Hematopoietic multipotent progenitor cell treated with erythropoietin and hydrocortisone succinate and interleukin-3 and kit ligand, for 17 days (in vitro differentiated cells): ENCODE data around the gene ENAH.
"Not testable (repeated sequence)": the region's sequence is repeated elsewhere in the genome, so short reads cannot be mapped to it uniquely, and the experiment has no call there.

Experiments used
- DNase-seq: peaks from one replicate; pipeline ENCODE4 v3.0.0-alpha.2; 2015; ENCODE audit warnings: low spot score

The ENAH gene

DNA sequence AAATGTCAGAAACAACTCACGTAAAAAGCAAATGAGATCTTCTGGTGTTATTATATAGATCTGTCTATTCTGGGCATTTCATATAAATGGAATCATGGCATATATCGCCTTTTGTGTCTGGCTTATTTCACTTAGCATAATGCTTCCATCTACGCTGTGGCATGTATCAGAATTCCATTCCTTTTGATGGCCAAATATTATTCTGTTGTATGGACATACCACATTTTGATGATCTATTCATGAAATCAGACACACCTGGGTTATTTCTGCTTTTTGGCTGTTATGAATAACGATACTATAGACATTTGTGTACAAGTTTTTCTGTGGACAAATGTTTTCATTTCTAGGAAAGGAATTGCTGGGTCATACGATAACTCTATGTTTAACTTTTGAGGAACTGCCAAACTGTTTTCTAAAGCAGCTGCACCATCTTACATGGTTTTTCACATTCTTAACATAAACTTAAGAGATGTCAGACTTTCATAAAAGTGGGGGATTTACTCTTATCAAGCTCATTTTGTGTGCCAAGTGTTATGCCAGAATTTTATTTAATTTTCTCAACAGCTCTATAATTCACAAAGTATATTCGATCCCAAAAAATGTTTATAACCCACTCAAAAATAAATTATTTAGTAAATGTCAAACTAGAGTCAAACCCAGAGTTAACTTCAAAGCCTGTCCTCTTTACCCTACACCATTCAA lies 7.6 kb downstream of the ENAH start:
- no peak for DNase-seq

GRCh38 chr1:225644666-225645065 lies 8.3 kb downstream of the ENAH start:
- no peak for DNase-seq

DNA sequence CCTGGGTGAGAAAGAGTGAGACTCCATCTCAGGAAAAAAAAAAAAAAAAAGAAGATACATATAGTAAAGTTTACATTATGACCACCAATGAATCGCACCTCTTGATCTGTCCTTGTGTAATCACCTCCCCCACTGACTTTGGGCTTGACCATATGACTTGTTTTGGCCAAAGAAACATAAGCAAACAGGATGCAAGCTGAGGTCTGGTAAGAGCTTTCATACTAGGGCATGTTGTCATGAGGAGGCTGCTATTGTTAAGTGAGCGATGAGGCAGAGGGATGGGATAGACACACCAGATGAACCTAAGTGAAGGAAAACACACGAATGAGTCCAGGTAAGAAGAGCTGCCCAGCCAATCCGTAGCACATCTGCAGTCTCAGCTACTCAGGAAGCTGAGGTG lies 10.7 kb downstream of the ENAH start:
- DNase-seq = no peak

GRCh38 chr1:225638853-225639252 lies 14.1 kb downstream of the ENAH start:
- no peak for DNase-seq

- DNase-seq = no peak
These were observed 15.2 kb downstream of the ENAH start for GRCh38 chr1:225637651-225638199.

DNA sequence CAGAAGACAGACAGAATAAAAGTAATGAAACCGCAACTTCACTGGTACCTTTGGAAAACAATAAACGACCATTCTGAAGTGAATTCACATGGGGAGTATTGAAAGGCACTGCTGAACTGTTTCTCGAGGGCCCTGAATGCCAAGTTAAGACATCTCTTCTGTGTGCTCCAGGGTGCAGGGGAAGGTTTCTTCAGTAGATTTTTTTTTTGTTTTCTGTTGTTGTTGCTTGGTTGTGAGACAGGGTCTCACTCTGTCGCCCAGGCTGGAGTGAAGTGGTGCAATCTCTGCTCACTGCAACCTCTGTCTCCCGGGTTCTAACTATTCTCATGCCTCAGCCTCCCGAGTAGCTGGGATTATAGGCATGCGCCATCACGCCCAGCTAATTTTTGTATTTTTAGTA lies 15.9 kb downstream of the ENAH start:
- DNase-seq = not testable (repeated sequence)

DNA sequence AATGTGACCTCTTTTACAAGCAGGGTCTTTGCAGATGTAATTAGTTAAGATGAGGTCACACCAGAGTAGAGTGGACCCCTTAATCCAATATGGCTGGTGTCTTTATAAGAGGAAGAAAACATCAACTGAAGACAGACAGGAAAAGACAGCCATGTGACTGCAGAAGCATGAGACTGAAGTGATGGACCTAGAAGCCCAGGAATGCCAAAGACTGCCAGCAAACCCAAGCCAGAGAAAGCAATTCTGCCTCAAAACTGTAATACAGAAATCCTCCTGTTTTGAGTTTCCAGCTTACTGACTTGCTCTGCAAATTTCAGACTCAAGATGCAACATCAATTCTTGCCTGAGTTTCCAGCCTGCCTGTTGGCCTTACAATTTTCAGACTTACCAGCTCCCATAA lies 17.3 kb downstream of the ENAH start:
- DNase-seq = no peak

- not testable (repeated sequence) for DNase-seq
These were observed 20.1 kb downstream of the ENAH start for GRCh38 chr1:225632836-225633235.

DNA sequence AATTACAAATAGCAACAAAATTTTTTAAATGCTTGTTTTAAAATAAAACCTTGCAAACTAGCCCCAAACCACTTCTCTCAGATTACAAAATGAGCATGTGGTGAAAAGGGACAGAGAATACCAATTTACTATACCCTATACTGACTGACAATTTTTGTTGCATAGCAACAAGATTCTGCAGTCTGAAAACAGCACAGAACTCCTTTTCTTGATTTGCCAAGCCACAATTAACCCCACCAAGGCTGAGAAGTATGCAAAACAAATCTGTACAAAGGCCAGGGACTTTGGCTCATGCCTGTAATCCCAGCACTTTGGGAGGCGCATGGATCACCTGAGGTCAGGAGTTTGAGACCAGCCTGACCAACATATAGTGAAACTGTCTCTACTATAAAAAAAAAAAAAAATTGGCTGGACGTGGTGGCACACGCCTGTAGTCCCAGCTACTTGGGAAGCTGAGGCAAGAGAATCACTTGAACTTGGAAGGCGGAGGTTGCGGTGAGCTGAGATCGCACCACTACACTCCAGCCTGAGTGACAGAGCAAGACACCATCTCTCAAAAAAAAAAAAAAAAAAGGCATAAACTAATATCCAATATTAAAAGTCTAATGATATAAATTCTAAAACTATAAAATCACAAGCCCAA lies 21.8 kb downstream of the ENAH start:
- no peak for DNase-seq

DNA sequence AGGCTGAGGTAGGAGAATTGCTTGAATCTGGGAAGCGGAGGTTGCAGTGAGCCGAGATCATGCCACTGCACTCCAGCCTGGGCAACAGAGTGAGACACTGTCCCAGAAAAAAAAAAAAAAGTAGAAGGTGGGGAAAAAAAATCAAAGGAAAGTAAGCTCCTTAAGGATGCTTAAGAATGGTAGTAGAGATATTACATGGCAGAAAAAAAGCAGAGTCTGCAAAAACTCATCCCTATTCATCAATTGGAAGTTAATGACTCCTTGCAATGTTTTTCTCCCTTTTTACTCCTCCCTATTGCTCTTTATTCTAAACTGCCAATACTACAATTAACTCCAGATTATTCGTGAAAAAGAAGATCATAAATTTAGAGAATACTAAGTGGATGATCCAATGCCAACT lies 23.4 kb downstream of the ENAH start:
- DNase-seq = no peak

DNA sequence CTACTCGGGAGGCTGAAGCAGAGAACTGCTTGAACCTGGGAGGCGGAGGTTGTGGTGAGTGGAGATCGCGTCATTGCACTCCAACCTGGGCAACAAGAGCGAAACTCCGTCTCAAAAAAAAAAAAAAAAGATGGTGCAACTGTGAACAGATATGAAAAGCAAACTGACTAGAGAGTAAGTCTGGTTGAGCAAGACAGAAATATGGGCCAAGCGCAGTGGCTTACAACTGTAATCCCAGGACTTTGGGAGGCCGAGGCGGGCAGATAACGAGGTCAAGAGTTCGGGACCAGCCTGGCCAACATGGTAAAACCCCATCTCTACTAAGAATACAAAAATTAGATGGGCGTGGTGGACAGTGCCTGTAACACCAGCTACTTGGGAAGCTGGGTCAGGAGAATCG lies 24.1 kb downstream of the ENAH start:
- not testable (repeated sequence) for DNase-seq

DNA sequence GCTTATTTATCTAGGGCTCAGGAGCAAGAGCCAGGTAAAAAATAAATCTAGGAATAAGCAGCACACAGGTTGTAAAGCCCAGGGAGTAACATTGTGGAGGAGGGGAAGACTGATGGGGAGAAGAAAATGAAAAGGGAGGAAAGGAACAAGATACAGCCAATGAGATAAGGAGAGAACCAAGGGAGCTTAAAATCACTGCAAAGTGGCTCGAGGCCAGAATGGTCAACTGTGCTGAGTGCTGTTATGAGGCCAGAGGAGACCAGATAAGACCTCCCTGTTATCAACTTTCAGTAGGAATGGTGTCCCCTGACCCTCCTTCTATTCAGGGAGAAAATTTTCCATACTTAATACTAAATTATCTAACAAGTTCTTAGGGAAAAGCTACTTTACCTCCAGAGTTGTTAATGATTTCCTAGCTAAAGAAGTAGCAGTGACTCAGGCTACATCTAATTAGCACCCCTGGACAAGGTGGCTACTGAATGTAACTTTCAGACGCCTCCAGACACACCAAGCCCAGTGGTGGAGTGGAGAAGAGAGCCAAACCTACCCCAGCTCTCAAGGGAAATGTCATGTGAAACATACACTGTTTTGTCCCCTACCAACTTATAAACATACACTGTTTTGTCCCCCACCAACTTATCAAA lies 25.5 kb downstream of the ENAH start:
- no peak for DNase-seq

GRCh38 chr1:225626698-225627097 lies 26.2 kb downstream of the ENAH start:
- no peak for DNase-seq

DNA sequence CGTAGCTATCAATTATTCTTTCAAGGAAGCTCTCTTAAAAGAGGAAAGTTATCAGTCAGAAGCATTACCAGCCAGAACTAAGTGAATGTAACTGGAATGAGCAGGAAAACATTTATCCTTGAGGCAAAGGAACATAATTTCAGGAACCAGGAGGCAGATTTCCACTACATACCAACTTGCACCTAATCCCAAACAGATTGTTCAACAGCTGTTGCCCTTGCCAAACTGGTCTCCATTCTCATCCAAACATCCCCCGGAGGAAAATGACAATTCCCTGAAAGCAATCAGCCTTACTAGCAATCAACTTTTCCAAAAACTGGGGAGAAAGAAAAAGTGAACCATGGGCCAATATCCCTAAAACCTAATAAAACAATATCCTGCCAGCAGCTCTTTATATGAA lies 35.0 kb downstream of the ENAH start:
- DNase-seq = no peak

GRCh38 chr1:225617479-225617878 lies 35.4 kb downstream of the ENAH start:
- DNase-seq = no peak

- DNase-seq = not testable (repeated sequence)
These were observed 37.5 kb downstream of the ENAH start for GRCh38 chr1:225615403-225615790.

- DNase-seq = no peak
These were observed 39.9 kb downstream of the ENAH start for GRCh38 chr1:225613006-225613405.

GRCh38 chr1:225612287-225612686 lies 40.6 kb downstream of the ENAH start:
- DNase-seq = no peak

GRCh38 chr1:225611537-225612223 lies 41.2 kb downstream of the ENAH start:
- DNase-seq = no peak

- no peak for DNase-seq
These were observed 42.4 kb downstream of the ENAH start for GRCh38 chr1:225610539-225610938.

GRCh38 chr1:225608014-225608796 lies 44.7 kb downstream of the ENAH start:
- no peak for DNase-seq

DNA sequence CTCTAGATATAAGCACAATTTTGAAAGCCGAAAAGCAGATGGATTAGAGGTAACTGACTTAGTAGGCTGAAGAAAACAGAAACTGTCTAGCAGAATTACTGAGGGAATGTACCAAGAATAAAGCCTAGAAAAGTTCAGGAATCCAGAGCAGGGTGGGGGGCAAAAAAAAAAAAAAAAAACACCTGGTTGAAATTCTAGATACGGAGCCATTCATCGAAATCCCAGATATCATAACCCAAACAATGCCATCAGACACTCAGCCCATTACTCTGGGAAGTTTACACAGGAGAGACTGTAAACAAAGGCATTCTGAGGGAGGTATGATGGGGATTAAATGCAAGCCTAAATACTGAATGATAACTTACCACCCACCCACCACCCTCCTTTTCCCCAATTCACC lies 45.6 kb downstream of the ENAH start:
- no peak for DNase-seq
